Inferior parietal cortex (tissue), 1 donor: ENCODE measurements around the gene ACOX1.

Experiments
- DNase-seq: peaks from one replicate; pipeline ENCODE4 v3.0.0-alpha.2; 2016; ENCODE audit errors: extremely low spot score

Gene ACOX1

GRCh38 chr17:75978938-75979704 is at the start of gene ACOX1, which contains the start of gene TEN1:
Gene ACOX1 (minus strand): TSS chr17:75979166. CDS start chr17:75979073, 93 bp downstream.
Gene TEN1 (plus strand): TSS chr17:75979240. CDS start chr17:75986193, 6,953 bp downstream.
- DNase-seq: peak; percentile 93

DNA sequence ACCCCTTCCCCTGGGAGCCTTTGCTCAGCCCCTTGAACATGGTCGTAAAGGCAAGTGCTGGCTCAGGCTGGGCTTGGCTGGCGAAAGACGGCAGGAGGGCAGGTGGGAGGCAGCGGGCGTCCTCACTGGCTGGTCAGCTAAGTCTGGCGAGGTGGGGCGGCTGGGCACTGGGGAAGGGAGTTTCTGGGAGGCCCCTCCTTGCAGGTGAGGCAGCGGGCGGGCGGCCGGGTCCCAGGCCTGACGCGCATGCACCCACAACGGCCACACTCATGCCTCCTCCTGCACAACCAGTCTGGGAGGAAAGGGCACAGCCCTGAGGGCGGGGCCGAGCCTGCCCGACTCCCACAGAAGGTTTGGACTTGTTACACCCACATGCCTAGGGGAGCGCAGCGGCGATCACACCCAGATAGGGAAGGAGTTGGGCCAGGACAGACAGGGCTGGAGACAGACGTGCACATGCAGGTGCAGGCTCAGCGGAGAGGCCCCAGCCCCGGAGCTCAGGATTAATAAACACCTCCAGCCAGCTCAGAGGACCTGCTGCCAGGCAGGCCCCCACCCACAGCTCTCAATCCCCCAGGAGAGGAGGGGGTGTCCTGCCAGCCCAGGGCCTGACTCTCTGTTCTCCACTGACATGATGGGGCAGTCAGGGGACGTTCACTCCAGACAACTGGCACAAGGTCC is 48.3 kb upstream of the ACOX1 start, which contains the start of gene EVPL:
Gene EVPL (minus strand): TSS at position 148 of the 681 bp plus-strand sequence. CDS start 108 bp downstream, at position 40.
- DNase-seq: no peak

GRCh38 chr17:76026714-76027158 is 47.8 kb upstream of the ACOX1 start:
- DNase-seq: no peak

DNA sequence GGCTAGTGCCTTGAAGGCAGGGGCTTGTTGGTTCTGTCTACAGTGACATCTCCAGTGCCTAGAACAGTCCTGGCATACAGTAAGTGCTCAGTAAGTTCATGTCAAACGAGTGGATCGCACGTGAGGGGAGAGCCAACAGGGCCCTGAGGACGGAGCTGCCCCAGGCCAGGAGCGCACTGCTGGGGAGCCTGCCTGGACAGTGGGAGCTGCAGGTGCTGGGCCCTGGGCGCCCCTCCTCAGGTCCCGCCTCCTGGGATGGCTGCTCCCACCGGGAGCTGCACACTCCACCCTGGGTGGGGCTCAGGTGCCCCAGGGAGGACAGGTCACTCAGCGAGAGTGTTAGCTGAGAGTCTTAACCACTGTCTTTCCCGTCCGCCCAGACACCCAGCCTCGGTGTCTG is 46.3 kb upstream of the ACOX1 start:
- no peak for DNase-seq

DNA sequence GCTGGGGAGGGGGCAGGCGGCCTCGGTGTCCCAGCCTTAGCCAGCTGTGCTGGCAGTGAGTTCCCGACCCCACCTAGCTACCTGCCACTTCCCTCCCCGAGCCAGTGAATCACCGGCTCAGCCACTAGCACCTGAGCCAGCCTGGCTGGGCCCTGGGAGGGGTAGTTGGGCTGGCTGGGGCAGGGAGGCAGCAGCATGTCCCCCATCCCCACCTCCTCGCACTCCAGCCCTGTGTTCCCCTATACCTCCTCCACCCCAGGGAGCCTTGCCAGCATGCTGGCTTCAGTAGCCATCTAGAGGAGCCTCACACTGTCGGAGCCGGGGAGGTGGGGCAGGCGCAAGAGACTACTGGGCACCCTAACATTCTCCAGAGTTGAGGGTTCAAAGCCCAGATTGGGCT is 45.4 kb upstream of the ACOX1 start:
- DNase-seq: no peak

- DNase-seq: no peak
Observed at GRCh38 chr17:76023900-76024237, 44.9 kb upstream of the ACOX1 start.

- no peak for DNase-seq
Observed at GRCh38 chr17:76022973-76023899, 44.3 kb upstream of the ACOX1 start.

DNA sequence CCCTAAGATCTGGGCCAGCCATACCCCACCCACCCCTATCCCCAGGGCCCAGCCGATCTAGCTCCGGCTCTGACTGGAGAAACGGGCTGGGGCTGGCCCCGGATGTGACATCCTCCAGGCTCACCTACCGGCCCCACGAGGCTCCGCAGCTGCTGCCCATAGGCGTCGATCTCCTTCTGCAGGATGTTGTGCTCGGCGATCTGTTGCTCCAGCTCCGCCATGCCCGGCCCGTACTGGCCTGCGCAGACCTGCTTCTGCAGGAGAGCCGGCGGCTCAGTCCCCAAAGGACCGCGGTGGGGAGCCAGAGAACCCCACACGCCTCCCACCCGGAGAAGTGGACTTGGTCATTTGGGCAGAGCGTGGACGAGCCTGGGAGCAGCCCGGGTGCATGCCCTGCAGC is 43.3 kb upstream of the ACOX1 start:
- no peak for DNase-seq

DNA sequence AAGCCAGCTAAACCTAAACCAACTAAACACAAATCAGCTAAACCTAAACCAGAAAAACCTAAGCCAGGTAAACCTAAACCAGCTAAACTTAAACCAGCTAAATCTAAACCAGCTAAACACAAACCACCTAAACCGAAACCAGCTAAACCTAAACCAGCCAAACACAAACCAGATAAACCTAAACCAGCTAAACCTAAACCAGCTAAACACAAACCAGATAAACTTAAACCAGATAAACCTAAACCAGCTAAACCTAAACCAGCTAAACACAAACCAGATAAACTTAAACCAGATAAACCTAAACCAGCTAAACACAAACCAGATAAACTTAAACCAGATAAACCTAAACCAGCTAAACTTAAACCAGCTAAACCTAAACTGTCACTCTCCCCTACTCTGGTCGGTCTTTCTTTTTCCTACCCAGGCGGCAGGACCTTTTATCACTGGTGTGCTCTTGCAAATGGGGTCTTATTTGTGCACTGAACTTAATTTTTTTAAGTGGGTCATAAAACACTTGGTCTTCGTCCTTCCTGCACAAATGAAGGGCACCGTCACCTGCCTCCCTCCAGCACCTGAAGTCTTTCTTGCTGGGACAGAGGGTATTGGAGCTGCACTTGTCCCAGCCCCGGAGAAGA is 41.0 kb upstream of the ACOX1 start:
- no peak for DNase-seq

DNA sequence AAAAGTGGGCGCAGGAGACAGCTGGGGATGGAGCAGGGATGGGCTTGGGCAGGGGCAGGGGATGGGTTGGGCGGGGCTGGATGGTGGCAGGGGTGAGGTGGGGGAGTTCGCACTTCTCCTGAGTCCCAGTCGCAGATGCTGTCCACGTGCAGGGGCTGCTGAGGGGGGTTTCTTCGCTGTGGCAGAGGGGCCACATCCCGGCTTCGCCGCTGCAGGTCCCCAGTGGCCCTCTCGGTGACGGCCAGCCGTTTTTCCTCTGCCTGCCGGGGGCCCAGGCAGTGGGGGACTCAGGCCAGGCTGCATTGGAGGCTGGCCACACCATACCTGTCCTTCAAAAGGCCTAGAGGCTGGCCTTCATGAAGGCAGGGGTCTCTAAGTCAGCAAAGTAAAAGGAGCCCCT is 39.8 kb upstream of the ACOX1 start:
- no peak for DNase-seq

DNA sequence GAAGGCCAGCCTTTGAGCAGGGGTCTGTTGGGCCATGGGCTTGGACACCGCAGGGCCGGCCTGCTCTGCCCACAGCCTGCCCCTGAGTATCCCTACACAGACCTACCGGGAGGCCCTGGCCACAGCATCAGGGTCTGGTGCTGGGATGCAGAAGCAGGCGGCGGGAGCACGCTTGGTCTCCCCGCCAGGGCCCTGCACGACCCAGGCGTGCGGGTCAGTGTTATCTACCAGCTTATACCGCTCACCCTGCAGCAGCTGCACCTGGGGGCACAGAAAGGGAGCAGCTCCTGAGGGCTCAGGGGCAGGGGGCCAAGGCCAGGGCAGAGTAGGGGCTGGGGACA is 39.3 kb upstream of the ACOX1 start:
- DNase-seq: no peak

DNA sequence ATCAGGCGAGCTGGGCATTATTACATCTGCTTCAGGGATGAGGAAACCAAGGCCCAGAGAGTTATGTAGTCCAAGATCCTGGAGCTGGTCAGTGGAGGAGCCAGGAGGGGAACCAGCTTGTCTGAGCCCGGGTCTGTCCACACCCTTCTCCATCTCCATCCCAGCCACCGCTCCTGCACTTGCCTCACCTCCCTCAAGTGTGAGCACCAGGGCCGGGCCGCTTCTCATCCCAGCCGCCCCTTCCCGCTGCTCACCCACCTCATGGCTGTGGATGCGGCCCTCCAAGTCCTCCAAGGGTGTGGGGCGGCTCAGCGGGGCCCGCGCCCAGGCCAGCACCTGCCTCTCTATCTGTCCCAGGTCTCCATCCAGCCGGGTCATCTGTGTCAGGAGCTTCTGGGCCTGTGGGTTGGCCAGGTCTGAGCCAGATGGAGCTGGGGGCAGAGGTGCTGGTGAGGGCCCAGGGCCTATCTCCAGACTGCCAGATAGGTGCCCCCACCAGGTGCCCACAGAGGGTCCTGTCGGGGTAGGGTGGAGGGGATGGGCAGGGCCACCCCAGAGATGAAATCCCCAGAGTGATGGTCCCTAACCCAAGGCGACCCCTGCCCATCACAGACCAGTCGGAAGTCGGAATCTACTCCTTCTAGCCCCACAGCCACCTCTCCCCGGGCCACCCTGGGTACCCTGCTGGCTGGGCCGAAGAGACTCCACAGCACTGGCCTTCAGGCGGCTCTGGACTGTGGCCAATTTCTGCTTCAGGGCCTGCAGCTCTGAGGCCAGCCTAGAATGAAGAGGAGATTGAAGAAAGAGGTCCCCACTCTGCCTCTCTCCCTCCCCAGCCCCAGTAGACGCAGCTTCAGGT is 38.7 kb upstream of the ACOX1 start:
- DNase-seq: no peak

DNA sequence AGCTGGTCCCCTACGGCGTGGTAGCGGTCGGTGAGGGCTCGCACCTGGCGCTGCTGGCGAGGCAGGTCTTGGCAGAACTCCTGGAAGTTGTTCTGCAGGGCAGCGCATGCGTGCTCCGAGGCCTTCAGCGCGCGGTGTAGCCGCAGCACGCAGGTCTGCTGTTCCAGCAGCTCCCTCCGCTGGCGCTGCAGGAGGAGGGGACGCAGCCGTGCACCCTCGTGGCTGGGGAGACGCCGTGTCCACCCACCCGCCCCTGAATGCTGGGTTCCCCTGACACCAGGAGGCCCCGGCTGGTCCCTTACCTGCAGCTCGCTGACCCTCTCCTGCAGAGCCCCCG is 35.9 kb upstream of the ACOX1 start:
- no peak for DNase-seq

DNA sequence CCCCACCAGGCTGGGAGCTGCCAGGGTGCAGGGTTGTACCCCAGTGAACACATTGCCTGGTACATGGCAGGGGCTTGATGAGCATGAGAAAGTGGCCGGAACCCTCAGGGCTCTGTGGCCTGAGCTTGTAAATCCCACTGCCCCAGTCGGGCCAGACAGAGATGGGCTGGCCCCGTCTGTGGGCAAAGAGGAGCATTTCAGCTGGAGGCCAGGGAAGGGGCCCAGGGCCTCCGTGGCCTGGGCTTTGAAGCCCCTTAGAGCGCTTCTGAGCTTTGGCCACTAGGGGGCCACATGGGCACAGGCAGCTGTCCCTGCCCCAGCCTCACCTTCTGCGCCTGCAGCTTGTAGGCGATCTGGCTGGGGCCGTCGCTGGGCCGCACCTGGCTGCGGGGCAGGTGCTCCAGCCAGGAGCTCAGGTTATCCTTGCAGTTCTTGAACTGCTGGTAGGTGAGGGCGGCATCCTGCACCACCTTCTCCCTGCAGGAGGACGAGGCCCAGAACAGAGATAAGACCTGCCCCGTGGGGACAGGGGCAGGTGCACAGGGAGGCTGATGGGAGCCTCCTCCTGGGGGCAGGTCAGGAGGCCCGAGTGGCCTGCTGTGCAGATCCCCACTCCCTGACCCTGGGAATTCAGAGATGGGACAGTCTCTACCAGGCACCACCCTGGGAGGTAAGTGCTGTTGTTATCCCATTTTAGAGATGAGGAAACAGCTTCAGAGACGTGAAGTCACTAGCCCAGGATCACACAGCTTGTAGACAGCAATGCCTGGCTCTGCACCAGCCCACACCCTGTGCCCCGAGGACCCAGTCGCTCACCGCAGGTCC is 35.3 kb upstream of the ACOX1 start:
- peak; percentile 59 for DNase-seq

DNA sequence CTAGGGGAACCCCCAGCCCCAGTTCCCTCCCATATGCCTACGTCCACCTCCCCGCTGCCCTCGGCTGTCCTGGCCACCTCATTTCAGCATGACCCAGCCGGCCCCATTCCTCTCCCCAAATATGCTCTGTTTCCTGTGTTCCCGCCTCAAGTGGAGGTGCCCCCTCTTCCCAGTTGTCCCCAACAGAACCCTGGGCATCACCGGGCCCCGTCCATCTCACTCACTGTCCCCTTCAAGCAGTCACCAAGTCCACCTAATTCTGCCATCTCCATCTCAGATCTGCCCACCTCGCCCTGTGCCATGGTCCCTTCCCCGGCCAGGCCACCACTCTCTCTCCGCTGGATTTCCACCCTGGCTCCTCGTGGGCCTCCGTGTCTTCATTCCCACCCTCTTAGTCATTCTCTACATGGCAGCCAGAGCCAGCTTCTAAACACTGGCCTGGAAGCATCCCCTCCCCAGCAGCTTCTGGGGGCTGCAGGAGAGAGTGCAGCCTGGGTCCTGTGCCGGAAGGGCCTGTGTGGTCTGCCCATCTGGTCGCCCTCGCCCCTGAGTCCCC is 34.5 kb upstream of the ACOX1 start:
- DNase-seq: no peak

- DNase-seq: no peak
Observed at GRCh38 chr17:76011951-76012350, 33.0 kb upstream of the ACOX1 start.

DNA sequence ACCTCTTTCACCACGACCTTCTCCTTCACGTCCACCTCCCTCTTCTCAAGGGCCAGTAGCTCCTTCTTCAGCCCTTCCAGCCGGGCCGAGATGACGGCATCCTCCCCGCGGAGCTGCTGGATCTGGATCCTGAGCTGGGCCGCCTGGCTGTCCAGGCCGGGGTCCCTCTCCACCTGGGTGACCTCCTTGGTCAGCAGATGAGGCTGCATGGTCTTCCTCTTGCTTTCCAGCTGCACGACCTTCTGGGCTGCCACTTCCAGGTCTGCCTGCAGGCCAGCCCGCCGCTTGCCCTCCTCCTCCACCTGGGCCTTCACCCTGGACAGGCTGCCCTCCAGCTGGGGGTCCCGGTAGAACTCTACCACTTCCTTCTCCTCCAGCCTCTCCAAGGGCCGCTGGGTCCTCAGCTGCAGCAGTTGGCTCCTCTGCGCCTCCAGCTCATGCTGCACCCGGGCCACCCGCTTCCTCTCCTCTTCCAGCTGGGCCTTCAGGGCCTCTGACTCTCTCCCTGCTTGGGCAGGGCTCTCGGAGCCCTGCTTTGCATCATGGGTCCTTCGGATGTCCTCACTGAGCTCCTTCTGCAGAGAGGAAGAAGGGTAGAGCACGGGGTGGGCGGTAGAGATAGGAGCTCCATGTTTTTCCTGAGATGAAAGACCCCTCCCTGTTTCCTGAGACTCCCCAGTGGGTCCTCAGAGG is 31.1 kb upstream of the ACOX1 start:
- no peak for DNase-seq

DNA sequence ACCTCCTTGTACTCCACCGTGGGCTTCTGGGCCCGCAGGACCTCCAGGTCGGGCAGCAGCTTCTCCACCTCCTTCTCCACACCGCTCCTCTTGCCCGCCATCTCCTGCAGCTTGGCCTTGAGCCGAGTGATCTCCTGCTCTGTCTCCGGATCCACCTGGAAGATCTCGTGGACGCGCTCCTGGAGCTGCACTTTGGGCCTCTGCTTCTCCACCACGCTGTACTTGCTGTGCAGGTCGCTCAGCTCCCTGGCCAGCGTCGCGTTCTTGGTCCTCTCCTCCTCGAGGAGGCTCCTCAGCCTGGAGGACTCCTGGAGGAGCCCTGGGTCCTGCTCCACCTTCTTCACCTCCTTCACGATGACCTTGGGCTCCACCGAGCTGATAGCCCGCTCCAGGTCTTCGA is 30.5 kb upstream of the ACOX1 start:
- no peak for DNase-seq
